Activated CD4-positive, alpha-beta T cell treated with anti-CD3 and anti-CD28 coated beads, Interleukin-2, amount 50 U/mL, for 4 hours (primary cell): ENCODE data around the gene ARHGDIB.
A peak's percentile ranks its signal among the peaks of the same experiment; 100 is the strongest.

Experiments
- DNase-seq, 2 experiments: peaks; one replicate each; pipeline ENCODE4 v3.0.0-alpha.2; 2020

ARHGDIB gene

GRCh38 chr12:14961466-14962152, at the start of gene ARHGDIB:
Gene ARHGDIB, minus strand, starts transcription at chr12:14961601. Its CDS starts 10,889 bp downstream, at chr12:14950712.
- peak; percentile 68 to 74 for DNase-seq

GRCh38 chr12:15011162-15011561, 49.8 kb upstream of the ARHGDIB start:
- DNase-seq, result no peak

- no peak for DNase-seq
These were observed 46.1 kb upstream of the ARHGDIB start for GRCh38 chr12:15007551-15007950.

- DNase-seq, result no peak
These were observed 43.7 kb upstream of the ARHGDIB start for GRCh38 chr12:15005064-15005463.

GRCh38 chr12:15004421-15004820, 43.0 kb upstream of the ARHGDIB start:
- DNase-seq, result no peak

- DNase-seq, result no peak
These were observed 40.5 kb upstream of the ARHGDIB start for GRCh38 chr12:15001733-15002382.

GRCh38 chr12:15000575-15000974, 39.2 kb upstream of the ARHGDIB start:
- no peak for DNase-seq

- no peak for DNase-seq
These were observed 38.4 kb upstream of the ARHGDIB start for GRCh38 chr12:14999695-15000365.

- DNase-seq, result no peak
These were observed 37.8 kb upstream of the ARHGDIB start for GRCh38 chr12:14999021-14999694.

GRCh38 chr12:14997998-14998397, 36.6 kb upstream of the ARHGDIB start:
- no peak for DNase-seq

- DNase-seq, result no peak
These were observed 34.4 kb upstream of the ARHGDIB start for GRCh38 chr12:14995583-14996425.

- no peak for DNase-seq
These were observed 33.2 kb upstream of the ARHGDIB start for GRCh38 chr12:14994610-14995009.

GRCh38 chr12:14993537-14994266, 32.3 kb upstream of the ARHGDIB start:
- DNase-seq, result peak in 1 of 2 experiments; percentile 6

- DNase-seq, result no peak
These were observed 31.7 kb upstream of the ARHGDIB start for GRCh38 chr12:14993117-14993516.

- DNase-seq, result no peak
These were observed 31.3 kb upstream of the ARHGDIB start for GRCh38 chr12:14992673-14993072.

GRCh38 chr12:14991069-14991468, 29.7 kb upstream of the ARHGDIB start:
- DNase-seq, result no peak

GRCh38 chr12:14989790-14990189, 28.4 kb upstream of the ARHGDIB start:
- DNase-seq, result no peak

GRCh38 chr12:14988035-14988434, 26.6 kb upstream of the ARHGDIB start:
- no peak for DNase-seq

- no peak for DNase-seq
These were observed 25.0 kb upstream of the ARHGDIB start for GRCh38 chr12:14986449-14986848.

GRCh38 chr12:14984766-14985285, 23.4 kb upstream of the ARHGDIB start:
- DNase-seq, result no peak

- no peak for DNase-seq
These were observed 22.6 kb upstream of the ARHGDIB start for GRCh38 chr12:14984036-14984435.

- DNase-seq, result no peak
These were observed 21.6 kb upstream of the ARHGDIB start for GRCh38 chr12:14982991-14983390.
